Measurements from ENCODE around the gene RASSF4.

The RASSF4 gene

GRCh38 chr10:44938956-44939355, 20.6 kb upstream of the RASSF4 start:
- Histone ChIP-seq H4K20me1 (ENCODE audit: insufficient read depth, low read length) (no peaks in the 10 kb centered on the region), H3K4me2 (ENCODE audit: low read length) (no peak overlapping the region), H3K27ac (ENCODE audit: low read length) (no peak overlapping the region), H3K36me3 (replicated peaks; ENCODE audit: low read depth, low read length) (no peaks in the 10 kb centered on the region), H3K27me3 (ENCODE audit: low read depth, low read length) (no peaks in the 10 kb centered on the region), H3K4me1 (ENCODE audit: low read length) (peaks cover 16% of the 10 kb centered on the region), H3K79me2 (ENCODE audit: low read length) (no peaks in the 10 kb centered on the region), H3K4me3 (ENCODE audit: low read length) (no peak overlapping the region), H3K9me3 (ENCODE audit: insufficient read depth, low read length) (0 out of 2 replicates have a peak, but pooled peaks cover under 1% of the 10 kb centered on the region), H3K9ac (ENCODE audit: low read length) (no peak overlapping the region), H2AFZ (ENCODE audit: low read depth, low read length) (no peak overlapping the region)
- no peak for TF ChIP-seq EZH2phosphoT487 (IDR thresholded peaks at IDR 0.05; ENCODE audit: low read depth)
- no peak for TF ChIP-seq CTCF (IDR thresholded peaks at IDR 0.05; ENCODE audit: low read depth, low read length)

- H3K9ac ChIP-seq (ENCODE audit: low read length) = no peak overlapping the region
Observed at GRCh38 chr10:44939691-44940401, 19.8 kb upstream of the RASSF4 start.

GRCh38 chr10:44944354-44944753, 15.2 kb upstream of the RASSF4 start:
- H2AFZ ChIP-seq (ENCODE audit: low read depth, low read length) = no peak overlapping the region
- no peak overlapping the region for H3K27ac ChIP-seq (ENCODE audit: low read length)
- 0 out of 2 replicates have a peak, but pooled peaks cover 6% of the 10 kb centered on the region for H3K9me3 ChIP-seq (ENCODE audit: insufficient read depth, low read length)
- H3K4me3 ChIP-seq (ENCODE audit: low read length) = no peak overlapping the region
- peaks cover 36% of the 10 kb centered on the region for H3K4me1 ChIP-seq (ENCODE audit: low read length)
- TF ChIP-seq CTCF (IDR thresholded peaks at IDR 0.05; ENCODE audit: low read depth, low read length) = no peak
- no peak for TF ChIP-seq EZH2phosphoT487 (IDR thresholded peaks at IDR 0.05; ENCODE audit: low read depth)
- H3K27me3 ChIP-seq (ENCODE audit: low read depth, low read length) = no peaks in the 10 kb centered on the region
- no peaks in the 10 kb centered on the region for H3K36me3 ChIP-seq (replicated peaks; ENCODE audit: low read depth, low read length)
- H4K20me1 ChIP-seq (ENCODE audit: insufficient read depth, low read length) = no peaks in the 10 kb centered on the region
- no peak overlapping the region for H3K9ac ChIP-seq (ENCODE audit: low read length)
- no peak overlapping the region for H3K4me2 ChIP-seq (ENCODE audit: low read length)
- H3K79me2 ChIP-seq (ENCODE audit: low read length) = no peaks in the 10 kb centered on the region

More at GRCh38 chr10:44939691-44940401, 19.8 kb upstream of the RASSF4 start:
- no peak for TF ChIP-seq EZH2phosphoT487 (IDR thresholded peaks at IDR 0.05; ENCODE audit: low read depth)
- no peak for TF ChIP-seq CTCF (IDR thresholded peaks at IDR 0.05; ENCODE audit: low read depth, low read length)
- H3K9me3 ChIP-seq (ENCODE audit: insufficient read depth, low read length) = 0 out of 2 replicates have a peak, but pooled peaks cover 6% of the 10 kb centered on the region
- H3K36me3 ChIP-seq (replicated peaks; ENCODE audit: low read depth, low read length) = no peaks in the 10 kb centered on the region
- H3K4me3 ChIP-seq (ENCODE audit: low read length) = no peak overlapping the region
- no peak overlapping the region for H2AFZ ChIP-seq (ENCODE audit: low read depth, low read length)
- peaks cover 16% of the 10 kb centered on the region for H3K4me1 ChIP-seq (ENCODE audit: low read length)
- H4K20me1 ChIP-seq (ENCODE audit: insufficient read depth, low read length) = no peaks in the 10 kb centered on the region
- no peaks in the 10 kb centered on the region for H3K27me3 ChIP-seq (ENCODE audit: low read depth, low read length)
- H3K27ac ChIP-seq (ENCODE audit: low read length) = no peak overlapping the region
- no peak overlapping the region for H3K4me2 ChIP-seq (ENCODE audit: low read length)
- no peaks in the 10 kb centered on the region for H3K79me2 ChIP-seq (ENCODE audit: low read length)

GRCh38 chr10:44946205-44946604, 13.4 kb upstream of the RASSF4 start:
- no peaks in the 10 kb centered on the region for H3K79me2 ChIP-seq (ENCODE audit: low read length)
- peak overlapping the region; percentile 37 for H3K27ac ChIP-seq (ENCODE audit: low read length)
- TF ChIP-seq EZH2phosphoT487 (IDR thresholded peaks at IDR 0.05; ENCODE audit: low read depth) (no peak), CTCF (IDR thresholded peaks at IDR 0.05; ENCODE audit: low read depth, low read length) (no peak)
- H3K27me3 ChIP-seq (ENCODE audit: low read depth, low read length) = no peaks in the 10 kb centered on the region
- H3K4me2 ChIP-seq (ENCODE audit: low read length) = peak overlapping the region; percentile 64
- 0 out of 2 replicates have a peak, but pooled peaks cover 6% of the 10 kb centered on the region for H3K9me3 ChIP-seq (ENCODE audit: insufficient read depth, low read length)
- peaks cover 50% of the 10 kb centered on the region for H3K4me1 ChIP-seq (ENCODE audit: low read length)
- H3K36me3 ChIP-seq (replicated peaks; ENCODE audit: low read depth, low read length) = no peaks in the 10 kb centered on the region
- no peak overlapping the region for H3K9ac ChIP-seq (ENCODE audit: low read length)
- 0 out of 2 replicates have a peak overlapping the region, but pooled peaks have one; percentile 36 for H3K4me3 ChIP-seq (ENCODE audit: low read length)
- H4K20me1 ChIP-seq (ENCODE audit: insufficient read depth, low read length) = no peaks in the 10 kb centered on the region
- no peak overlapping the region for H2AFZ ChIP-seq (ENCODE audit: low read depth, low read length)

Data from OCI-LY3 (cell line).